Karpas-422 (cell line): ENCODE results near the gene FAAP100. TPM values are rescaled to one million over a fixed set of nuclear protein-coding genes. Genes with fewer than 3 reads are reported as not detected.

Source experiments
- DNase-seq: peaks from one replicate; pipeline ENCODE4 v3.0.0-alpha.2; 2015
- H2AFZ ChIP-seq: fragments of 200-600 bp; sonication (generic); 2 replicates; pipeline ENCODE4 v1.6.1; 2014; ENCODE audit warnings: antibody characterized with exemption, low read length, mixed read lengths
- H3K27ac ChIP-seq: fragments of 200-600 bp; sonication (generic); 2 replicates; pipeline ENCODE4 v1.5.1; 2014; ENCODE audit warnings: mild to moderate bottlenecking, low read length, moderate library complexity
- H3K27me3 ChIP-seq: fragments of 200-600 bp; sonication (generic); 2 replicates; pipeline ENCODE4 v1.6.1; 2014; ENCODE audit warnings: low read length, mixed read lengths
- H3K36me3 ChIP-seq: fragments of 200-600 bp; sonication (generic); 2 replicates; pipeline ENCODE4 v1.6.1; 2014; ENCODE audit warnings: low read length, mixed read lengths; ENCODE audit not compliant: insufficient read depth
- H3K4me1 ChIP-seq: fragments of 200-600 bp; sonication (generic); 2 replicates; pipeline ENCODE4 v1.6.1; 2014; ENCODE audit warnings: mild to moderate bottlenecking, low read length, mixed read lengths
- H3K4me2 ChIP-seq: fragments of 200-600 bp; sonication (generic); 2 replicates; pipeline ENCODE4 v1.6.1; 2014; ENCODE audit warnings: low read length, low read depth, mild to moderate bottlenecking; ENCODE audit not compliant: poor library complexity, severe bottlenecking
- H3K4me3 ChIP-seq: fragments of 200-600 bp; sonication (generic); 2 replicates; pipeline ENCODE4 v1.5.1; 2014; ENCODE audit warnings: mild to moderate bottlenecking, antibody characterized with exemption, low read length, mixed read lengths
- H3K79me2 ChIP-seq: fragments of 200-600 bp; sonication (generic); 2 replicates; pipeline ENCODE4 v1.6.1; 2014; ENCODE audit warnings: mild to moderate bottlenecking, low read length, mixed read lengths
- H3K9ac ChIP-seq: fragments of 200-600 bp; sonication (generic); 2 replicates; pipeline ENCODE4 v1.6.0; 2014; ENCODE audit warnings: low read length
- H3K9me2 ChIP-seq: fragments of 200-600 bp; sonication (generic), shearing (Covaris generic); replicated peaks from 2 replicates; pipeline ENCODE4 v1.6.0; 2014; ENCODE audit warnings: mild to moderate bottlenecking, low read length, moderate library complexity; ENCODE audit not compliant: insufficient read depth
- H3K9me3 ChIP-seq: fragments of 300-700, 200-600 bp; sonication (generic); 2 replicates; pipeline ENCODE4 v1.6.1; 2014; ENCODE audit warnings: low read length, mixed read lengths
- H4K20me1 ChIP-seq: fragments of 200-600 bp; sonication (generic); 2 replicates; pipeline ENCODE4 v1.6.1; 2014; ENCODE audit warnings: mild to moderate bottlenecking, antibody characterized with exemption, low read length, low read depth; ENCODE audit not compliant: insufficient read depth
- total RNA-seq: library from RNA; depleted of rRNA; stranded (reverse); fragments of >200 nt; shearing (Covaris generic); gene quantifications from 2 replicates; pipeline ENCODE4 v1.2.3, GENCODE V29; 2014; ENCODE audit warnings: low replicate concordance

The FAAP100 gene
- total RNA-seq, 1 experiment from 2014 or later = 14.8 TPM

DNA sequence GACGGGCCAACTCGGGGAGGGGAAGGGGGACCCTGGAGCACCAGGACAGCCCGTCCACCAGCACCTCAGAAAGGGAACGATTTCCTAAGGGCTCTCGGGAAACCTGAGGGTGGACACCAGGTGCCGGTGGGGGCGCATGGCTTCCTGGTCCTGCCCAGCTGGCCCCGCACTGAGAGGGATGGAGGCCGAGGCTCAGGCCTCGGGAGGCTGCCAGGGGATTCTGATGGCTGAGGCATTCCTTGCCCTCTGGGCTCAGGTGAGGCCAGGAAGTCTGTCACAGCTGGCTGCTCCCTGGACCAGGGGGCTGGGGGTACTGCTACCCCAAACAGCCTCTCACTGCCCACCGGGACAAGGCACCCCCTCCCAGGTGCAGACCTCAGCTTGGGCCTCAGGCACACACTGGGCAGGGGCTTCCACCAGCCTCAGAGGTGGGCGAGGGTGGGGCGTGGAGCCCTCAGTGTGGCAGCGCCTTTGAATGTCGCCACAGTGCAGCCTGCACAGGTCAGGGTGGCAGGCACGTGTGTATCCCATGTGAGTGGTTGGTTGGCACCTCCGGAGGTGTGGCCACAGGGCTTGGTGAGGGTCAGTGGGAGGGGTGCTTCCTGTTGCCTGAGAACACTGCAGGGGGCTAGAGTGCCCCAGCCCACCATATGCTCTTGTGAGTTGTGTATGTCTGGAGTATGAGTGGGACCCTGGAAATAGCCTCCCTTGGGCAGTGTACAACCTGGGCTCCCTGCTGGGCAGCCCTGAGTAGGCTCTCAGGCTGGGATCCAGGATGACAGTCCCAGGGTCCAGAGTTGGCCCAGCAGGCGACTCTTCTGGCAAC, 27.9 kb downstream of the FAAP100 start:
- Histone ChIP-seq H3K4me1 (no peaks in the 10 kb centered on the region), H3K9me2 (no peaks in the 10 kb centered on the region), H3K27ac (no peak overlapping the region), H3K9ac (no peak overlapping the region), H3K36me3 (no peaks in the 10 kb centered on the region), H4K20me1 (0 out of 2 replicates have a peak, but pooled peaks cover 8% of the 10 kb centered on the region), H3K9me3 (peaks cover 3% of the 10 kb centered on the region; the same call in 1 of the 2 replicates), H3K4me3 (no peak overlapping the region), H2AFZ (no peak overlapping the region), H3K4me2 (no peak overlapping the region), H3K27me3 (no peaks in the 10 kb centered on the region), H3K79me2 (no peaks in the 10 kb centered on the region)
- DNase-seq = no peak

DNA sequence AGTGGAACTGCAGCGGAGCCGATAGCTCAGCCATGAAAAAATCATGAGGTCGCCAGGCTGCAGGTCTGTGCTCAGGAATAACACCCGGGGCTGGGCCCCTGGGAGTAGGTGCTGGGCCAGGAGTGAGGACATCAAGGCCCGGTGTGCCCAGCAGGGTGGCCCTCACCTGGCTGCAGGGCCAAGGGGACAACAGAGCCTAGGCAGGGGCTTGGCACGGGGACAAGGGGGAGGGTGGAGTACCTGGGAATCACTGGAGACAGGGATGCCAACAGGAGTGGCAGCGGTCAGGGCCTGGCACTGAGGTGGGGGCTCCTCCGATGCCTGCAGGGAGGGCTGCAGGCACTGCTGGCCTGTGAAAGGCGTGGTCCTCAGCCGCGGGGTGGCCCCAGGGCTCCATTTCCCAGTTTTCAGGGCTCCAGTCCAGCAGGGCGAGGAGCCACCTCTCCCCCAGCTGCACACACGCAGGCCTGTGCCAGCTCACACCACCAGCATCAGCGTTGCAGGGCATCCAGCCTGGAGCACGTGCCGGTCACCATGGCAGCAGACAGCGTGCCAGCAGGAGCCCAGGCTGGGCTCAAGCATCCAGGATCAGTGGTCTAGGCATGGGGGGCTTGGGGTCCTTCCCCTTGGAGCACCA, 28.6 kb downstream of the FAAP100 start:
- Histone ChIP-seq H4K20me1 (0 out of 2 replicates have a peak, but pooled peaks cover 8% of the 10 kb centered on the region), H3K79me2 (no peaks in the 10 kb centered on the region), H3K9me2 (no peaks in the 10 kb centered on the region), H3K4me1 (peaks cover 4% of the 10 kb centered on the region), H3K27ac (no peak overlapping the region), H3K4me2 (no peak overlapping the region), H3K9ac (no peak overlapping the region), H3K27me3 (no peaks in the 10 kb centered on the region), H3K9me3 (no peaks in the 10 kb centered on the region), H3K36me3 (no peaks in the 10 kb centered on the region), H3K4me3 (no peak overlapping the region), H2AFZ (no peak overlapping the region)
- DNase-seq = no peak

- Histone ChIP-seq H2AFZ (no peak overlapping the region), H3K4me2 (no peak overlapping the region), H3K27me3 (no peaks in the 10 kb centered on the region)
Observed at GRCh38 chr17:81522491-81523401, 29.4 kb downstream of the FAAP100 start.

DNA sequence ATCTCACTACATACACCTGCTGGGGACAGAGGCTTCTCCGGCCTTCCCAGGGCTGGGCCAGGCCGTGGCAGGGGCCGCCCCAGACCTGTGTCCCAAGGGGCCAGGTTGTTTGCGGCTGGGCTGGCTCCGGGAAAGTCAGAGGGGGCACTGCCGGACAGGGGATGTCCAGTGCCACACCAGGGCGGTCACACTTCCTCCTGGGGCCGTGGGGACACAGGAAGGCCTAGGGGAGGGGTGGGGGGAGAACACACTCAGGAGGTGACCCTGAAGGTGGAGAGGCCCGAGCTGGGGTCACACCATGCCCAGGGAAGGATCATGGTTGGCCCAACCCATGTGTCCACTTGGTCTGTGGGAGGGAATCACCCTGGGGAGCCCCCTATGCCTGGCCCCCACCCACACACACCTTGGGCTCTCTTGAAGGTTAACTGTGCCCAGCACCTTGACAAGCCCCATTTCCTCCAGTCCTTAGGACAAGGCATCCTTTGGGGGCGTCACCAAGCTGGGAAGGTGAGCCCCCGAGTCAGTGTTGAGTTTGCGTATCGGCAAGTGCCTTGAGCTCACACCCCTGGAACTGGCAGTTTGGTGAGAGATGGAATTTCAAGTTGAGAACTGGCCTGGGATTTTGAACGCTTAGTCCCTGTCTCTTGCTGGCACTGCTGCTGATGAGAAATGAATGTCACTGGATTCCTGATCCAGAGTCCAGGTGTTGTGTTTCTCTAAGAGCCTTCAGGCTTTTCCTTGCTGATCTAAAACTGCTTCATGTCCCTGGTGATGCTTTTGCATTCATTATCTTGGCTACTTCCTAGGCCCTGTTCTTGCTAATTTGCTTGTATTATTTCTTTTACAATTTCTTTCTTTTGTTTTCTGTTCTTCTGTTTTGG, 31.9 kb downstream of the FAAP100 start:
- Histone ChIP-seq H3K27me3 (no peaks in the 10 kb centered on the region), H3K9me3 (no peaks in the 10 kb centered on the region), H3K4me3 (no peak overlapping the region), H3K4me1 (peaks cover 36% of the 10 kb centered on the region), H3K4me2 (no peak overlapping the region), H3K27ac (no peak overlapping the region), H4K20me1 (peaks cover 12% of the 10 kb centered on the region; the same call in 1 of the 2 replicates), H3K79me2 (no peaks in the 10 kb centered on the region), H3K9ac (no peak overlapping the region), H3K36me3 (no peaks in the 10 kb centered on the region), H2AFZ (no peak overlapping the region), H3K9me2 (no peaks in the 10 kb centered on the region)
- no peak for DNase-seq

More at GRCh38 chr17:81522491-81523401, 29.4 kb downstream of the FAAP100 start:
- H3K27ac ChIP-seq = no peak overlapping the region
- peak; percentile 80 for DNase-seq
- no peak overlapping the region for H3K4me3 ChIP-seq
- H3K4me1 ChIP-seq = peaks cover 12% of the 10 kb centered on the region
- H3K9me3 ChIP-seq = no peaks in the 10 kb centered on the region
- H3K9ac ChIP-seq = no peak overlapping the region
- no peaks in the 10 kb centered on the region for H3K9me2 ChIP-seq
- 0 out of 2 replicates have a peak, but pooled peaks cover 8% of the 10 kb centered on the region for H4K20me1 ChIP-seq
- no peaks in the 10 kb centered on the region for H3K36me3 ChIP-seq
- H3K79me2 ChIP-seq = no peaks in the 10 kb centered on the region

DNA sequence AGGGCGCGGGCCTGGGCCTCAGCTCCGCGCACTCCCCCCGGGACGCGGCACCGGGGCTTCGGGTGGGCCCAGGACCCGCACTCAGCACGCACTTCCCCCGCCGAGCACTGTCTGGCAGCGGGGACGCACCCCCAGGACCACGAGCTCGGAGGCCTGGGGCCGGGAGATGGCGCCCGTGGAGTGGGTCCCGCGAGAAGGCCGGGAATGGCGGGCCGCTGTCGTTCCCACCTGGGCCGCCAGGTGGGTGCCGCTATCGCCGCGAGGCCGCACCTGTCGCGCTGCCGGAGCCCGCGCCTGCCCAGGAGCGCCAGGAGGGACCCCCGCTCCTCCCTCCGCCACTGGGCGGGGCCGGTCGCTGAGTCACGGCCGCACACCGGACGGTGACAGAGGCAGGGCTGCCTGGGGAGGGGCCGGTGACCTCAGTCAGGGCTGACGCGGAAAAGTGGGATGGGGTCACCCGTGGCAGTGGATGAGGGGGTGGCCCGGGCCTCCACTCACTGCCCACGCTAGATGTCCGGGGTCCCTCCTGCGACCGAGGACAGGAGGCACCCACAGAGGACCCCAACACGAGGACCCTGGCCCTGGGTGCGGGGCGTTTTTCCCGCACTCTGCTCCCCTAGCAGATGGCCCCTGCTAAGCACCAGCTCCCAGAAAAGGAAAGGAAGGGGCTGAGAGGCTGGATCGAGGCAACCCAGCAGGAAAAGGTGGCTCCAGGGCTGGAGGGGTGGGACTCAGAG, 32.7 kb downstream of the FAAP100 start:
- H3K27me3 ChIP-seq = no peaks in the 10 kb centered on the region
- H3K4me1 ChIP-seq = peaks cover 36% of the 10 kb centered on the region
- peaks cover 12% of the 10 kb centered on the region; the same call in 1 of the 2 replicates for H4K20me1 ChIP-seq
- no peak overlapping the region for H3K4me2 ChIP-seq
- DNase-seq = no peak
- H3K79me2 ChIP-seq = no peaks in the 10 kb centered on the region
- no peak overlapping the region for H3K4me3 ChIP-seq
- H3K9me3 ChIP-seq = no peaks in the 10 kb centered on the region
- no peak overlapping the region for H3K9ac ChIP-seq
- H3K36me3 ChIP-seq = no peaks in the 10 kb centered on the region
- H3K9me2 ChIP-seq = no peaks in the 10 kb centered on the region
- no peak overlapping the region for H2AFZ ChIP-seq
- no peak overlapping the region for H3K27ac ChIP-seq

- H4K20me1 ChIP-seq = peaks cover 12% of the 10 kb centered on the region; the same call in 1 of the 2 replicates
- no peaks in the 10 kb centered on the region for H3K36me3 ChIP-seq
- no peak overlapping the region for H3K4me2 ChIP-seq
- no peak overlapping the region for H3K9ac ChIP-seq
- no peak overlapping the region for H2AFZ ChIP-seq
- no peaks in the 10 kb centered on the region for H3K27me3 ChIP-seq
- H3K9me2 ChIP-seq = no peaks in the 10 kb centered on the region
- no peaks in the 10 kb centered on the region for H3K79me2 ChIP-seq
- no peak overlapping the region for H3K27ac ChIP-seq
- H3K9me3 ChIP-seq = no peaks in the 10 kb centered on the region
- H3K4me3 ChIP-seq = no peak overlapping the region
- DNase-seq = no peak
- H3K4me1 ChIP-seq = peaks cover 42% of the 10 kb centered on the region
Observed at GRCh38 chr17:81518785-81519283, 33.3 kb downstream of the FAAP100 start.
